ENCODE results near the gene PDE1A. TPM values are rescaled to one million over a fixed set of nuclear protein-coding genes. Genes with fewer than 3 reads are reported as not detected.

Gene PDE1A
- polyA plus RNA-seq, 2 of the 4 experiments (the other 2 are of a cell fraction) = 0.28 to 3.2 TPM

DNA sequence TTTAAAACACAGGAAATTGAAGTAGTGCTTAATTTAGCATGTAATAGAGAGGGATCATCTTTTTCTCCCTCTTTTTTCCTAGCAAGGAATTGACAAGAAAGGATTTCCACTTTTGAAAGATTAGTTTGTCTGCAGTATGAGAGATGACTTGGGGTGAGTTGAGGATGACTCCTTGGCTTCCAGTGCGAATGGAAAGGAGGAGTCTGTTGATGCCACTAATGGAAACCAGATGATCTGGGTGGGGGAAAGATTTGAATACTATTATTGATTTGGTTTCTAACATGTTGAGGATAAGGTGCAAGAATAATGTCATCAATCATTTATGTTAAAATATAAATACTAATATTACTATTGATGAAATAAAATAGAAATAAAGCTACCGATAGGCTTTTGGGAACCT, 235.8 kb downstream of the PDE1A start:
- WGBS (ENCODE audit: missing lambda C conversion rate) = 88% methylated on average over 2 of the region's 2 CpGs
- no peak overlapping the region for H3K27ac ChIP-seq

DNA sequence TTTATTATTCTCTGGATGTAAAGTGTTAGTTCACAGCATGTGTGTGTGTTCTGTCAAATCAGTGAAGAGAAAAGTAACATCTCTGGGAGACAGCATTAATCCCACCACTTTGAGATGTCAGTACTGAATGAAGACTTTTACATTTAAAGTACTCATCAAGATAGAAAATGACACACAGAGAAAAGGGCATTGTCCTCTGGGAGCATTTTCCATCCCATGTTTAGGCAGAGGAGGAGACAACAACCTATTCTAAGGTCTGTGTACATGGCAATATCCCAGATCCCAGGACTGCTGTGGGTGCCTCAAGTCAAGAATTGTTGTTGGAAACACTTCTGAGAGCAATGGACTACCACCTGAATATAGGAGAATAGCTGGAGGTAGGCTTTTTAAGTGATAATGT, 239.7 kb downstream of the PDE1A start:
- Histone ChIP-seq H3K4me1 (no peaks in the 10 kb centered on the region), H3K27ac (no peak overlapping the region), H3K4me3 (no peak overlapping the region), H3K4me2 (no peak overlapping the region), H3K9me3 (peaks cover 7% of the 10 kb centered on the region; the same call in 2 of the 3 replicates)
- no peak for TF ChIP-seq HOXA7 (CRISPR knock-in tag; IDR thresholded peaks at IDR 0.05)
- no peak for TF ChIP-seq JUNB (IDR thresholded peaks at IDR 0.05)
- TF ChIP-seq ZSCAN20 (CRISPR knock-in tag; IDR thresholded peaks at IDR 0.05) = no peak
- no peak for TF ChIP-seq HEYL (CRISPR knock-in tag; IDR thresholded peaks at IDR 0.05)
- TF ChIP-seq ZC3H11A (IDR thresholded peaks at IDR 0.05) = no peak
- no peak for TF ChIP-seq CEBPB (IDR thresholded peaks at IDR 0.05)
- TF ChIP-seq SREBF2 (IDR thresholded peaks at IDR 0.05) = no peak
- TF ChIP-seq, protein P1, sequence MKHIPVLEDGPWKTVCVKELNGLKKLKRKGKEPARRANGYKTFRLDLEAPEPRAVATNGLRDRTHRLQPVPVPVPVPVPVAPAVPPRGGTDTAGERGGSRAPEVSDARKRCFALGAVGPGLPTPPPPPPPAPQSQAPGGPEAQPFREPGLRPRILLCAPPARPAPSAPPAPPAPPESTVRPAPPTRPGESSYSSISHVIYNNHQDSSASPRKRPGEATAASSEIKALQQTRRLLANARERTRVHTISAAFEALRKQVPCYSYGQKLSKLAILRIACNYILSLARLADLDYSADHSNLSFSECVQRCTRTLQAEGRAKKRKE (CRISPR knock-in tag; IDR thresholded peaks at IDR 0.05; ENCODE audit: low read depth) = no peak
- TF ChIP-seq, protein P2, sequence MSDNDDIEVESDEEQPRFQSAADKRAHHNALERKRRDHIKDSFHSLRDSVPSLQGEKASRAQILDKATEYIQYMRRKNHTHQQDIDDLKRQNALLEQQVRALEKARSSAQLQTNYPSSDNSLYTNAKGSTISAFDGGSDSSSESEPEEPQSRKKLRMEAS (IDR thresholded peaks at IDR 0.05) = no peak
- no peak for TF ChIP-seq POLR2A (IDR thresholded peaks at IDR 0.05; ENCODE audit: low read length)
- no peak for TF ChIP-seq HOXB13 (CRISPR knock-in tag; IDR thresholded peaks at IDR 0.05; ENCODE audit: low read depth)
- ChIA-PET CTCF (interaction anchor here (0.6 to 5.6 kb wide), 20 partner anchors 10 to 984 kb away, joined by 3 to 66 read pairs (median 4); no protein-coding TSS in a partner anchor), POLR2A (no interaction called here)
- no peak for DNase-seq (ENCODE audit: low read depth in 1 of 2, low spot score in 1 of 2)
- no peak for ATAC-seq
- FAIRE-seq = no peak

More for the DNA sequence above, 235.8 kb downstream of the PDE1A start:
- Histone ChIP-seq H3K4me1 (no peaks in the 10 kb centered on the region), H3K9me3 (no peaks in the 10 kb centered on the region), H3K4me2 (no peak overlapping the region), H3K4me3 (no peak overlapping the region)
- ChIA-PET POLR2A (no interaction called here), CTCF (interaction anchor here (2.7 kb wide), 1 partner anchor 458 kb away, joined by 9 read pairs; no protein-coding TSS in a partner anchor)
- no peak for TF ChIP-seq ZC3H11A (IDR thresholded peaks at IDR 0.05)
- no peak for TF ChIP-seq CHD2 (IDR thresholded peaks at IDR 0.05; ENCODE audit: low read length, partially characterized antibody)
- TF ChIP-seq CHD4 (IDR thresholded peaks at IDR 0.05; ENCODE audit: borderline replicate concordance) = no peak
- no peak for TF ChIP-seq RAD21 (conservative IDR thresholded peaks at IDR 0.05 in 1 of 2, IDR thresholded peaks at IDR 0.05 in 1 of 2)
- TF ChIP-seq, protein P2 (IDR thresholded peaks at IDR 0.05) = no peak
- no peak for TF ChIP-seq FOXS1 (CRISPR knock-in tag; IDR thresholded peaks at IDR 0.05)
- TF ChIP-seq, protein P3, sequence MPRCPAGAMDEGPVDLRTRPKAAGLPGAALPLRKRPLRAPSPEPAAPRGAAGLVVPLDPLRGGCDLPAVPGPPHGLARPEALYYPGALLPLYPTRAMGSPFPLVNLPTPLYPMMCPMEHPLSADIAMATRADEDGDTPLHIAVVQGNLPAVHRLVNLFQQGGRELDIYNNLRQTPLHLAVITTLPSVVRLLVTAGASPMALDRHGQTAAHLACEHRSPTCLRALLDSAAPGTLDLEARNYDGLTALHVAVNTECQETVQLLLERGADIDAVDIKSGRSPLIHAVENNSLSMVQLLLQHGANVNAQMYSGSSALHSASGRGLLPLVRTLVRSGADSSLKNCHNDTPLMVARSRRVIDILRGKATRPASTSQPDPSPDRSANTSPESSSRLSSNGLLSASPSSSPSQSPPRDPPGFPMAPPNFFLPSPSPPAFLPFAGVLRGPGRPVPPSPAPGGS (IDR thresholded peaks at IDR 0.05) = no peak
- no peak for TF ChIP-seq EHF (CRISPR knock-in tag; IDR thresholded peaks at IDR 0.05)
- TF ChIP-seq RNF2 (IDR thresholded peaks at IDR 0.05; ENCODE audit: borderline replicate concordance, low read depth) = no peak
- TF ChIP-seq, protein P4, sequence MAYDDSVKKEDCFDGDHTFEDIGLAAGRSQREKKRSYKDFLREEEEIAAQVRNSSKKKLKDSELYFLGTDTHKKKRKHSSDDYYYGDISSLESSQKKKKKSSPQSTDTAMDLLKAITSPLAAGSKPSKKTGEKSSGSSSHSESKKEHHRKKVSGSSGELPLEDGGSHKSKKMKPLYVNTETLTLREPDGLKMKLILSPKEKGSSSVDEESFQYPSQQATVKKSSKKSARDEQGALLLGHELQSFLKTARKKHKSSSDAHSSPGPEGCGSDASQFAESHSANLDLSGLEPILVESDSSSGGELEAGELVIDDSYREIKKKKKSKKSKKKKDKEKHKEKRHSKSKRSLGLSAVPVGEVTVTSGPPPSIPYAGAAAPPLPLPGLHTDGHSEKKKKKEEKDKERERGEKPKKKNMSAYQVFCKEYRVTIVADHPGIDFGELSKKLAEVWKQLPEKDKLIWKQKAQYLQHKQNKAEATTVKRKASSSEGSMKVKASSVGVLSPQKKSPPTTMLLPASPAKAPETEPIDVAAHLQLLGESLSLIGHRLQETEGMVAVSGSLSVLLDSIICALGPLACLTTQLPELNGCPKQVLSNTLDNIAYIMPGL (CRISPR knock-in tag; IDR thresholded peaks at IDR 0.05; ENCODE audit: borderline replicate concordance) = no peak
- no peak for DNase-seq (ENCODE audit: low read depth in 1 of 2, low spot score in 1 of 2)
- FAIRE-seq = no peak
- ATAC-seq = no peak

Data from A549 (cell line).